Effector memory CD4-positive, alpha-beta T cell (primary cell): ENCODE measurements around the gene EML4.
"Not testable (repeated sequence)": the region's sequence is repeated elsewhere in the genome, so short reads cannot be mapped to it uniquely, and the experiment has no call there.

Experiments used
- DNase-seq, 3 donors: peaks; one replicate each; pipeline ENCODE4 v3.0.0-alpha.2; 2020
- H3K27ac ChIP-seq: 2 replicates; pipeline ENCODE4 v1.7.0; 2013; ENCODE audit warnings: mild to moderate bottlenecking, low read length, moderate library complexity; ENCODE audit not compliant: insufficient read depth, poor library complexity, severe bottlenecking
- H3K27me3 ChIP-seq: replicated peaks from 2 replicates; pipeline ENCODE4 v1.7.0; 2013; ENCODE audit warnings: mild to moderate bottlenecking, low read length; ENCODE audit not compliant: insufficient read depth, control insufficient read depth, poor library complexity, severe bottlenecking
- H3K36me3 ChIP-seq: 2 replicates; pipeline ENCODE4 v1.7.0; 2013; ENCODE audit warnings: mild to moderate bottlenecking, low read length, moderate library complexity; ENCODE audit not compliant: control insufficient read depth, insufficient read depth
- H3K4me1 ChIP-seq: 2 replicates; pipeline ENCODE4 v1.7.0; 2013; ENCODE audit warnings: low read length, mild to moderate bottlenecking; ENCODE audit not compliant: control insufficient read depth, insufficient read depth, poor library complexity, severe bottlenecking
- H3K4me3 ChIP-seq: 2 replicates; pipeline ENCODE4 v1.7.0; 2013; ENCODE audit warnings: low read length, low read depth, mild to moderate bottlenecking; ENCODE audit not compliant: insufficient read depth, poor library complexity, severe bottlenecking
- H3K9me3 ChIP-seq: 2 replicates; pipeline ENCODE4 v1.7.0; 2013; ENCODE audit warnings: mild to moderate bottlenecking, low read length, moderate library complexity; ENCODE audit not compliant: control insufficient read depth

EML4 gene

GRCh38 chr2:42171396-42171980 is 2.3 kb downstream of the EML4 start:
- Histone ChIP-seq H3K9me3 (no peaks in the 10 kb centered on the region), H3K27ac (peak overlapping the region; percentile 91), H3K4me1 (peaks cover 8% of the 10 kb centered on the region), H3K27me3 (no peaks in the 10 kb centered on the region), H3K36me3 (no peaks in the 10 kb centered on the region), H3K4me3 (peak overlapping the region; percentile 80)
- DNase-seq = no peak

- Histone ChIP-seq H3K27me3 (no peaks in the 10 kb centered on the region), H3K9me3 (no peaks in the 10 kb centered on the region), H3K4me1 (peaks cover 8% of the 10 kb centered on the region), H3K4me3 (peak overlapping the region; percentile 80), H3K27ac (peak overlapping the region; percentile 91), H3K36me3 (no peaks in the 10 kb centered on the region)
- no peak for DNase-seq
These were observed 2.9 kb downstream of the EML4 start for GRCh38 chr2:42172020-42172419.

GRCh38 chr2:42172566-42172965 is 3.4 kb downstream of the EML4 start:
- DNase-seq = no peak
- H3K4me3 ChIP-seq = peak overlapping the region; percentile 80
- no peaks in the 10 kb centered on the region for H3K36me3 ChIP-seq
- no peaks in the 10 kb centered on the region for H3K27me3 ChIP-seq
- no peaks in the 10 kb centered on the region for H3K9me3 ChIP-seq
- peak overlapping the region; percentile 91 for H3K27ac ChIP-seq
- peaks cover 8% of the 10 kb centered on the region for H3K4me1 ChIP-seq

GRCh38 chr2:42173467-42173866 is 4.3 kb downstream of the EML4 start:
- H3K4me3 ChIP-seq = peak overlapping the region; percentile 23
- DNase-seq, H3K4me1 ChIP-seq, H3K9me3 ChIP-seq, H3K27me3 ChIP-seq, H3K36me3 ChIP-seq: not testable (repeated sequence)
- peak overlapping the region; percentile 91 for H3K27ac ChIP-seq

GRCh38 chr2:42176992-42177738 is 8.0 kb downstream of the EML4 start:
- Histone ChIP-seq H3K4me3 (no peak overlapping the region), H3K27ac (no peak overlapping the region), H3K9me3 (no peaks in the 10 kb centered on the region), H3K36me3 (peaks cover 7% of the 10 kb centered on the region), H3K4me1 (peaks cover 21% of the 10 kb centered on the region), H3K27me3 (no peaks in the 10 kb centered on the region)
- no peak for DNase-seq

- Histone ChIP-seq H3K4me3 (no peak overlapping the region), H3K27me3 (no peaks in the 10 kb centered on the region), H3K36me3 (peaks cover 7% of the 10 kb centered on the region), H3K27ac (no peak overlapping the region), H3K4me1 (peaks cover 29% of the 10 kb centered on the region), H3K9me3 (no peaks in the 10 kb centered on the region)
- no peak for DNase-seq
These were observed 9.2 kb downstream of the EML4 start for GRCh38 chr2:42178335-42178734.

- Histone ChIP-seq H3K27me3 (no peaks in the 10 kb centered on the region), H3K4me1 (peaks cover 30% of the 10 kb centered on the region), H3K4me3 (no peak overlapping the region), H3K27ac (no peak overlapping the region), H3K9me3 (no peaks in the 10 kb centered on the region), H3K36me3 (peaks cover 7% of the 10 kb centered on the region)
- no peak for DNase-seq
These were observed 11.1 kb downstream of the EML4 start for GRCh38 chr2:42180300-42180699.

GRCh38 chr2:42182654-42183308 is 13.6 kb downstream of the EML4 start:
- Histone ChIP-seq H3K36me3 (peaks cover 7% of the 10 kb centered on the region), H3K4me1 (peaks cover 25% of the 10 kb centered on the region), H3K27me3 (no peaks in the 10 kb centered on the region), H3K27ac (no peak overlapping the region), H3K9me3 (no peaks in the 10 kb centered on the region), H3K4me3 (no peak overlapping the region)
- DNase-seq = no peak

GRCh38 chr2:42183775-42184174 is 14.6 kb downstream of the EML4 start:
- DNase-seq = no peak
- H3K4me3 ChIP-seq = no peak overlapping the region
- H3K27me3 ChIP-seq = no peaks in the 10 kb centered on the region
- H3K27ac ChIP-seq = no peak overlapping the region
- H3K9me3 ChIP-seq = no peaks in the 10 kb centered on the region
- H3K4me1 ChIP-seq = peaks cover 22% of the 10 kb centered on the region
- peaks cover 7% of the 10 kb centered on the region for H3K36me3 ChIP-seq

GRCh38 chr2:42184346-42184745 is 15.2 kb downstream of the EML4 start:
- Histone ChIP-seq H3K27me3 (no peaks in the 10 kb centered on the region), H3K4me3 (no peak overlapping the region), H3K9me3 (no peaks in the 10 kb centered on the region), H3K36me3 (peaks cover 7% of the 10 kb centered on the region), H3K4me1 (peaks cover 21% of the 10 kb centered on the region), H3K27ac (no peak overlapping the region)
- DNase-seq = no peak
